Activated T-helper 1 cell treated with Interleukin-2 at 50 U/mL for 16 hours (primary cell): ENCODE results near the gene CASQ1.

Source experiments
- DNase-seq: peaks from one replicate; pipeline ENCODE4 v3.0.0-alpha.2; 2020; ENCODE audit warnings: low read depth

CASQ1 gene

GRCh38 chr1:160226623-160227022 lies 36.2 kb downstream of the CASQ1 start:
- DNase-seq, result no peak

GRCh38 chr1:160227034-160227433 lies 36.7 kb downstream of the CASQ1 start:
- no peak for DNase-seq

- no peak for DNase-seq
These were observed 37.2 kb downstream of the CASQ1 start for GRCh38 chr1:160227561-160227960.

GRCh38 chr1:160228431-160228830 lies 38.1 kb downstream of the CASQ1 start:
- DNase-seq, result no peak

- no peak for DNase-seq
These were observed 42.5 kb downstream of the CASQ1 start for GRCh38 chr1:160232911-160233310.

GRCh38 chr1:160236806-160237205 lies 46.4 kb downstream of the CASQ1 start:
- no peak for DNase-seq

- DNase-seq, result no peak
These were observed 47.2 kb downstream of the CASQ1 start for GRCh38 chr1:160237558-160237957.

GRCh38 chr1:160238408-160238807 lies 48.0 kb downstream of the CASQ1 start:
- no peak for DNase-seq

GRCh38 chr1:160239582-160240299 lies 49.4 kb downstream of the CASQ1 start:
- no peak for DNase-seq

GRCh38 chr1:160243767-160244166 lies 53.4 kb downstream of the CASQ1 start:
- no peak for DNase-seq

- no peak for DNase-seq
These were observed 53.8 kb downstream of the CASQ1 start for GRCh38 chr1:160244209-160244608.

GRCh38 chr1:160245434-160245833 lies 55.1 kb downstream of the CASQ1 start:
- no peak for DNase-seq

GRCh38 chr1:160247053-160247452 lies 56.7 kb downstream of the CASQ1 start:
- DNase-seq, result no peak

- no peak for DNase-seq
These were observed 60.6 kb downstream of the CASQ1 start for GRCh38 chr1:160251011-160251410.
